Umbilical cord (tissue), 2 donors: ENCODE measurements around the gene TBXT. TPM values are rescaled to one million over a fixed set of nuclear protein-coding genes. Genes with fewer than 3 reads are reported as not detected.
A peak's percentile ranks its signal among the peaks of the same experiment; 100 is the strongest.
"Not testable (repeated sequence)": the region's sequence is repeated elsewhere in the genome, so short reads cannot be mapped to it uniquely, and the experiment has no call there.

ENCODE experiments used
- DNase-seq: peaks from one replicate; pipeline ENCODE4 v3.0.0-alpha.2; 2015; ENCODE audit warnings: low spot score
- total RNA-seq: library from RNA; depleted of rRNA; stranded (reverse); fragments of >200 nt; gene quantifications from one replicate; pipeline ENCODE4 v1.2.3, GENCODE V29; 2014; ENCODE audit warnings: low replicate concordance; ENCODE audit not compliant: insufficient read depth

TBXT gene, protein sequence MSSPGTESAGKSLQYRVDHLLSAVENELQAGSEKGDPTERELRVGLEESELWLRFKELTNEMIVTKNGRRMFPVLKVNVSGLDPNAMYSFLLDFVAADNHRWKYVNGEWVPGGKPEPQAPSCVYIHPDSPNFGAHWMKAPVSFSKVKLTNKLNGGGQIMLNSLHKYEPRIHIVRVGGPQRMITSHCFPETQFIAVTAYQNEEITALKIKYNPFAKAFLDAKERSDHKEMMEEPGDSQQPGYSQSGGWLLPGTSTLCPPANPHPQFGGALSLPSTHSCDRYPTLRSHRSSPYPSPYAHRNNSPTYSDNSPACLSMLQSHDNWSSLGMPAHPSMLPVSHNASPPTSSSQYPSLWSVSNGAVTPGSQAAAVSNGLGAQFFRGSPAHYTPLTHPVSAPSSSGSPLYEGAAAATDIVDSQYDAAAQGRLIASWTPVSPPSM
- not detected for total RNA-seq

DNA sequence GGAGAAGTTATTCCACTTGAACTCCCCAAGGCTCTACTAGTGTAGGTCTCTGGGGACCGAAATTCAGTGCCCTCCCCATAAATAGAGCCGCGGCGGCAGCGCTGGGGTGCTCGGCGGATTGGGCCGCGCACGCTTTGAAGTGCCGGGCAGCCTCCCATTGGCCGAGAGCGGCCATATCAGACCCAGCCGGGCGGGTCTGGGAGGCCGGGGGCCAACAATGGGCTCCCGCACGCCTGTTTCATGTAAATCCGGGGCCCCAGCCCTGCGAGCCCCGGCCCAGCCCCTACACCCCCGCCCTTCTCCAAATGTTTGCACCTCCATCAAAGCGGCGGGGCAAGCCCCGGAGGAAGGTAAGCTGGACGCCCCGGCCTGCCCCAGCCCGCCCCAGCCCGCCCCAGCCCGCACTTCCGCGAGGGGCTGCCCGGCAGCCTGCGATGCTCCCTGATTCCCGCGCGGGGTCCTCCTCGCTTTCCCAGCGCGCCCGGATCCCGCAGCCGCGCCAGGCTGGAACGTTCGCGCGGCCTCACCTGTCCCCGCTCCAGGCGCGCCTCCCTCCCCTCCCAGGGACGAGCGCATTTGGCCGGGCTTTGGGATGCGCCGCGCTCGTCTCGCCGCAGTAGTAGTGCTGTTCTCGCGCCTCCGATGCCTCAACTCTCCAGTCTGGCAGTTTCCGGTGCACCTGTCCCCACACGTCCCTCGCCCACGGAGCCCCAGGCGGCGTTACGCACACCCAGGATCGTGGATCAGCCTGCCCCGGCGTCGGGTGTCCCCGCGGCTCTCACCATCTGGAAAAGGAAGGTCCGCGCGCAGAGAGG lies at the start of gene TBXT:
Gene TBXT, minus strand, starts transcription at position 51 of the 815 bp plus-strand sequence. CDS start 260 bp downstream, outside the sequence.
- DNase-seq: no peak

DNA sequence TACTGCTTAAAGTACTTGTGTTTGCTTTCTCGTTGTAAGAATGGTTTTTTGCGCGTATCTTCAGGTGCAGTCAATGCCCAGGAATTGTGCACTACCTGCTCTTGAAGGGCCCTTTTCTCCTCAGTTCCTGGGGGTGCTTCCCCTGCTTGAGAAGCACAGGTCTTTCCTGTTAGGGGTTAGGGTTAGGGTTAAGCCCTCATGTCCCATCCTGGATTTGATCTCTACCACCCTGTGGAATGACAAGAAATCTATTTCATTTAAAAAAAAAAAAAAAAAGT lies 39.6 kb upstream of the TBXT start:
- DNase-seq: no peak

DNA sequence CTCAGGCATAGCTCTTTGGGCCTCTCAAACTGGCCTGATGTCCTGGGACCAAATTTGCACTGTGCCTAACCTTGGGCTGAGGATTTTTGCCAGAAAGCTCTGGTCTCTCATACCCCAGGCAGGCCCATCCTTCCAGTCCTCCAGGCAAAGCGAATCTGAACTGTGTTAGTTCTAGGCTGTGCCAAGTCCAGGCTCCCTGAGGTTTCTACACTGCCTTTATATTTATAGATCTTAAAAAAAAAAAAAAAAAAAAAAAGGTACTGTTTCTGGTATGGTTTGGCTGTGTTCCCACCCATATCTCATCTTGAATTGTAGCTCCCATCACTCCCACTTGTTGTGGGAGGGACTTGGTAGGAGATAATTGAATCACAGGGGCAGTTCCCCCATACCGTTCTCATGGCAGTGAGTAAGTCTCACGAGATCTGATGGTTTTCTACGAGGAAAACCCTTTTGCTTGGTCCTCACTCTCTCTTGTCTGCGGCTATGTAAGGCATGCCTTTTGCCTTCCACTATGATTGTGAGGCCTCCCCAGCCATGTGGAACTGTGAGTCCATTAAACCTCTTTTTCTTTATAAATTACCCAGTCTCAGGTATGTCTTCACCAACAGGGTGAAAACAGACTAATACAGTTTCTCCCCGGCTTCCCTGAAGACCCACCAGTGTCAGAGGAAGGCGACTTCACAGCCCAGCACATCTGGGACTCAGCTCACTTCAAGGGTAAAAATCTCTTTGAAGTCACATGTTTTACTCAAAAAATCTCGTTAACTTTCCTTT lies 39.0 kb upstream of the TBXT start:
- peak; percentile 16 for DNase-seq

DNA sequence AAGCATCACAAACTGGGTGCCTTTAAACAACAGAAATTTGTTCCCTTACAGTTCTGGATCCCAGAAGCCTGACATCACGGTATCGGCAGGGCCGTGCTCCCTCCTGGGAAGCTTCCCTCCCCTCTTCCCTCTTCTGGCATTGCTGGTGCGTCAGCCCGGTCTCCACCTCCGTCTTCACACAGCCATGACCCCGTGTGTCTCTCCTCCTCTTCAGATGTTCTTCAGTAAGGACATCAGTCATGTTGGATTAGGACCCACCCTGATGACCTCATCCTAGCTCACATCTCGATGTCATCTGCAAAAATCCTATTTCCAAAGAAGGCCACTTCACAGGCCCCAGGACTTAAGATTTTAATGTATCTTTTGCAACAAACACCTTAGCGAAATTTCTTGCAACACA lies 38.4 kb upstream of the TBXT start:
- DNase-seq: peak; percentile 42

DNA sequence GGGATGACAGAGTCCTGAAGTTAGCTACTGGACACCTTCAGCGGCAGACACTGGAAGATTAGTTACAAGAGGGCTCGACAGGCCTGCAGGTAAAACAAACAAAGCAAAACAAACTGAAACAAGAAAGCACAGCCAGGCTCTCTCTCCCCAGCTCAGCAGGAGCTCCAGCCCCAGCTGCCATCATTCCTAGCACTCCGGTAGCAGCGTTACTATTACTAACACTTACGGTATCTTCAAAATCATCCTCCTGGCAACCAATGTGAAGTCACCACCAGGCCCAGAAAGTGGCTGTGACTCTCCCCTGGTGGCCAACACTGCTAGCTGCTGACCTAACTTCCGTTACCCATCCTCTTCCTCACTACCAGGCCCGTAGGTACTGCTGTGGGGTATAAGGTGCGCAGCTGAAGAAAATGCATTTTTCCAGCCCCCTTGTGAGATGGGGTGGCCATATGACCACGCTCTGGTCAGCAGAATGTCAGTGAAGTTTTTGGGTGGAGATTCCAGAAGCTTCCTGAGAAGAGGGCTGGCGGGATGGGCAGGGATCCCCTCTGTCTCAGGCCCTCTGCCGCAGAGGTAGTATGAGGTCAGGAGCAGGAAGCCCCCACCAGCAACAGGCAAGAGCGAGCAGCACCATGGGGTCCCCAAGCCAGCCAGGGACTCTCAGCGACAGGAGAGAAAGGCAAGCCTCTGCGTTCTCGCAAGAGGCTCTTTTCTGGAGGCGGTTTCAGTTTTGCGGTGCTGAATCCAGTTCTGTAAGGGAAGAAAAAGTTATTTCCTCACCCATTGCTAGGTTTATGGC lies 37.4 kb upstream of the TBXT start:
- DNase-seq: no peak

DNA sequence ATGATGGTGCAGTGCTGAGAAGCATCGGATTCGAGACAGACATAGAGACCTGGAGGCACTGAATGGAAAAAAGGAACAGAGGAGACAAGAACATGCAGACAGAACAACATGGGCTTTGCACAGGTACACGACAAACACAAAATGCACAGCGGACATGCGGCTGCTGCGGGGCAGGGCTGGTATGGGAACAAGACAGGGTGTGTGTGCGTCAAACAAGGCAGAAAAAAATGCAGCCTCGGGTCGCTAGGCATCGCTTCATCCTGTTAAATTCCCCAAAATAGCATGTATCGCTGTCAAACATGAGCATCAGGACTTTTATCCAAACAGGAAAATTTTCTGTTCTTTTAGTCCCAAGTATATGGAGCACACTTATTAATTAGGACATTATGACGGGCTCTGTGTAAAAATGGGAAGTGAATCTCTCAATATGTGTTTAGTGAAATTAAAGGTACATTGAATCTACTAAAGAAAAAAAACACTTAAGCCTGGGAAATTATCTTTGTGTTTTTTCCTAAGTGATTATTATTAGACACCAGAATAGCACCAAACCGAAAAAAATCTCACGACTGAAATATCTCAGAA lies 36.1 kb upstream of the TBXT start:
- no peak for DNase-seq

DNA sequence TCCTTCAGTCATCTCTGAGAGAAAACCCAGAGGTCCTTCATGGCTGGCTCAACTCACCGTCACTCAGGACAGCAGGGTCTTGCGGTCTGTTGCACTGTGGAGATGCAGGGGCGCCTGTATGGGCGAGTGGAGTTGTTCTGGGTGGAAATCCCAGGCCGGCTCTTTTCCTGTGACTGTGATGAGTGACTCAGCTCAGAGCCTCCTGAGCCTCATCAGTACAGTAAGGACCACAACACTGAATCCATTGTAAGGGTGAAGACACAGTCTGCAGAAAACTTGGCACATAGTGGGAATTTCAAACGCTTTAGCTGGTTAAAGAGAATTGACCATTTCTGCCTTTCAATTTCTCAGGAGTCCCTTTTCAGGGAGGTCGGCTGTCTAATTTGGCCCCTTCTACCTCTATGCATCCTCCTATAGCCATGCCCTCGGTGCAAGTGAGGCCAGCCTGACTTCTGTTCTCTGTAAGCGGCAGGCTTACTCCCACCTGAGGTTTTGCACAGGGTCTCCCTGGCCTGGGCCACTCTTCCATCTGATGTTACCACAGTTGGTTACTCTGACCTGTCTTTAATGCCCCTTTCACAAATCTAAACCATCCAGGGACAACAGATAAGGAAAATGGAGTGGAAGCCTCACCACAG lies 35.5 kb upstream of the TBXT start:
- DNase-seq: peak; percentile 35

DNA sequence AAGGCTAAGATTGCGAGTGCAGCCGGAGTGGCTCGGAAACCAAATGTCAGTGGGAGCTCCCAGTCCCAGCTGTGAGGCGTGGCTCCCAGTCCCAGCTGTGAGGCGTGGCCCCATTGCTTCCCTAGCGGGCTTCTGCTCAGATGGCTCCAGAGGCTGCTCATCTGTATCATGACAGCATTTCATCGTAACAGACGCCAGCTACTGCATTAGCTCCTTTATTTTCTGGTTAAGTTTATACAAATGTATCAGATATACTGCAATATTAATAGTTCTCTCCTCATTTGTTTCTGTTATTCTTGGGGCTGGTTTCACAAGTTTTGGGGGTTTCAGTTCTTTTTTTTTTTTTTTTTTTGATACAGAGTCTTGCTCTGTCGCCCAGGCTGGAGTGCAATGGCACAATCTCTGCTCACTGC lies 34.7 kb upstream of the TBXT start:
- peak; percentile 11 for DNase-seq

DNA sequence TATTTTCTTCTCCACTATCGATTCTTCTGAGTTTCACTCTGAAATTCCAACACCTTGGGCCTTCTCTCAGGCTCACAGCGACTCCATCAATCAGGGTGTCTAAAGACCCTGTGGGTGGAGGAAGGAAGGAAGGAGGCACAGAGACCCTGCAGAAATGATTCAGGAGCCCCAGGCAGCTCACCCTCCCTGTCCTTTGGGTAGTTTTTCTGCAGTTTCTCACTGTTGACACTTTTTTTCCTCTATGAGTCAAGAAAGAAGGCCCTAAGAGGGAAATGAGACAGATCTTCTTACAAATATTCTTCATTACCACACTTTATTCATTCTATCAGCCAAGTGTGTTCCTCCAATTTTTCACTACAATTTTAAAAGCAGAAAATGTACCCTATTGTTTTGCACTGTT lies 34.2 kb upstream of the TBXT start:
- no peak for DNase-seq

DNA sequence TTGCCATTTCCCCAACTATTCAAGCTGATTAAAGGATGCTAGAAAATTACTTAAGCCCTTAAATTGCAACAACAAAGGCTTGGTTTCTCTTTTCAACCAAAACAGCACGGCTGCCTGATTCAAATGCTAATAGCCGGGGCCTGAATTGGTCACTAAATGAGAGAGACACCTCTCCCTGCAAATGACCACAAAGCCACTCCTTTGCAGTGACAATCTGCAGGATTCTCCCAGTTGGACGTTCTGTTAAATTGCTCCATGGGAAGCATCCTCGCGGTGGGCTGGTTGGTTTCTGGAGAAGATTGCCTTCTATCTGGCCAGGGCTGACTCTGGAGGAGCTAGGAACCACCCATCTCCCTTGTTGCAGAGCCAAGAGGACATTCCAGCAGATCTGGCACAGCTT lies 29.7 kb upstream of the TBXT start:
- DNase-seq: peak; percentile 8

DNA sequence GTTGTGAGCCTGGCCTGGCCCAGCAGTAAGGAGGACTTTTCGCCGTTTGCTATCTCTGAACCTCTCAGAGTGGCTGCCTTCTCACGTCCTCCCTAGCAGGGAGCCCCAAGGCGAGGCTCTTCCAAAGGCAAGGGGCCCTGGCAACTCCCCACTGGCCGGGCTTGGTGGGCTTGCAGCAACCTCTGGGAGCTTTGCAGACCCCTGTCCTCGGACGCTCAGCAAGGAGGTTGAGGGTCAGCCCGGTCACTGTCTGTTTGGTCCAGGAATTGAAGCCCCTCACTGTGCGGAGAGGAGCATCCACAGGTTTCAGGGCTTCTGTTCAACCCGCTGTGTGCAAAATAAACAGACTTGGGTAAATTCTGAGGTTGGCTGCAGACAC lies 28.2 kb upstream of the TBXT start:
- no peak for DNase-seq

DNA sequence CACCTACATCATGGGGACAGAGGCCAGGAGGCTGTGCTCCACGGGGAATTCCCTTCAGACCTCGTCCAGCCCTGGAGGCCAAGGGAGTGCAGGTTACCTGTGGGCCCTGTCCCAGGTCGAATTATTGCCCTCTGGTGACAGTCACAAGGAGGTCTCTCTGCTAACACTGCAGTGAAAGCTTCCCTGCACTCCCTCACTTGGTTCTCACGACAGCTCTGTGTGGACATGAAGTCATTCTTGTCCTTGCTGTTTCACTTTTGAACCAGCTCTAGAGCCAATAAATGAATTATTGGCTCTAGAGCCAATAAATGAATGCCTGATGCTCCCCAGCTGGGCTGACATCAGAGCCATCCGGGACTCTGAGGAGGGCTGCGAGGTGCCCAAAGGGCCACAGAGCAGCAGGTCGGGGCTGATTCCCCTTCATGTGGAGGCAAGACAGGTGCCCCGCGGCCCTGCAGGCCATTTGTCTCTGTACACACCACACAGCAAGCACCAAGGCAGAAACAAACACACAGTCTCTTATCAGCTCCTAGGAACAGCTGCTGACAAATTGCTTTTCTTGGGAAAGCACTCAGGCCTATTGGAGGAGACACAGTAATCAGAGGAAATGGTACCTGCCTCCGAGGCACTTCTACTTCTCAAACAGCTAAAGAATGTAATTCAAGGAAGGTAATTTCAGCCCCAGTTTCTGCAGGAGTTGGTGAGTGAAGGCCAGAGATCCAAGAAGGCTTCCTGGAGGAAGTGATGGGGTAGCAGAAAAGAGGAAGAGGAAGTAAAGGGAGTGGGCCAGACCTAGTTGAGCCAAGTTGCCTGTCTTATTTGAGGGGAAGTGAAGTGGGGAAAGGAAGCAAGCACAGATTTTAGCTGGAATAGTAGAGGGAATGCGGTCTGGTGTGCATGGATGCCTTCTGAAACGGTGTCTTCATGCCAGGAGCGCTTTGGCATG lies 27.5 kb upstream of the TBXT start:
- DNase-seq: no peak

DNA sequence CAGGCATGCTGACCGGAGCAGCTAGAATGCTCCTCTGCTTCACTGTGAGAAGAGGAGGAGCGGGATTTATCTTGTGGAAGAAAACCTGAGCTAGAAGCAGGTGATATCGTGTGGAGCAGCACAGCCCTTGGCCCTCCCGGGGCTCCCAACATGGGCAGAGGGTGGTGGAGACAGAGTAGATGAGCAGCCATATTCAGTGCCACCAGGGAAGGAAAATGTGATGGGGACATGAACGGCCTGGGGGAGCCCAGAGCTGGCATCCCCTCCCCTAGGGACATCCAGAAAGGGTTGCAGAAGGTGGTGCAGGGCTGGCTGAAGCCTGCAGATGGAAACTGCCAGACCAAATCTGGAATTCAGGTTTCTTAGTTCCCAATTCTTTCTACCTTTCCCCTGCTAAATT lies 24.9 kb upstream of the TBXT start:
- DNase-seq: no peak

DNA sequence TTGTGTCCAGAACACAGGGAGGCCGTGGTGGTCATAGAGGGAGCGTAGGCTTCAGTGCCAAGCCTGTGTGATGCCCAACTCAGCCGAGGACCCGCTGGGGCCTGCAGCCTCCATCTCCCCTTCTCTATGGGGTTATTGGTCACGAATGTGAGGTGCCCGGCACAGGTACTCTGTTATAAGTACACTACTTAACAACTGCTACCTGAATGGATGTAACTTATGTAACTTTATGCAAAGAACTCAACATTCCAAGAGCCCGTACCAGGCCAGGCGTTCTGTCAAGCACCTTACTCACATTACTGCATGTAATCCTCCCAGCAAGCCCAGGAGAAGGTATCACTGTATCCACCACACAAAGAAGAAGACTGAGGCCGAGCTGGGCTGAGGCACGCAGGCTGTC lies 24.5 kb upstream of the TBXT start:
- no peak for DNase-seq

DNA sequence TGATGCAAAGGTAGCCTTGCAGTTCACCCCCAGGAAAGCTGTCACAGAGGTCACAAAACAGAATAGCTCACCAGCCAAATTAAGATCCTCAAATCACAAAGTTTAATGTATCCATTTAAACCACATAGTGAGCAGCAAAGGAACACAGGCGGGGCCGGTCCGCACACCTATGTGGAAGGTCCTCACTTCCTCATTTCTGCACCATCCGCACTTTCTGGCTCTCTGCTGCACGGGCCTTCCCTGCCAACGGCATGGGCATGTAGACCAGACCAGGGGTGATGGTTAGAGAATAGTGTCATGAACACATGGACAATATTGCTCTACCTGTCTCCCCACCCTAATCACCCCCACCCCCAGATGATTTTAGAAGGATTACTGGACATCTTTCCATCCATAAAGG lies 12.1 kb upstream of the TBXT start:
- no peak for DNase-seq

DNA sequence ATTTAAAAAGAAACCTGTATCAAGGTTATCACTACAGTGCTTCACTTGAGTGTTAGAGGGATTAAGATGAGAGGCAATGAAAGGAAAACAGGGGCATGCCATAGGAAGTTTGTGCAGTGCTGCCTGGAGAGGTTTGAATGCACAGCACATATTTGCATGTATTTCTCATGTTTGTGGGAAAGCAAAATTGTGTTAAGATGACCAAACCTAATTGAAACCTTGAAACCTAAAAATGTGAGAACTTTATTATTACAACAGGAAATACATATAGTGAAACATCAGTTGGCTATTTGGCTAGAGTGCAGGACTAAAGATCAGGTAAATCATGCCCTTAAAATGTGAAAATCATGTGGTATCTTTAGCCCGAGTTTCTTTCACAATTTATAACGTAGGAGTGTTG lies 8.5 kb upstream of the TBXT start:
- no peak for DNase-seq

DNA sequence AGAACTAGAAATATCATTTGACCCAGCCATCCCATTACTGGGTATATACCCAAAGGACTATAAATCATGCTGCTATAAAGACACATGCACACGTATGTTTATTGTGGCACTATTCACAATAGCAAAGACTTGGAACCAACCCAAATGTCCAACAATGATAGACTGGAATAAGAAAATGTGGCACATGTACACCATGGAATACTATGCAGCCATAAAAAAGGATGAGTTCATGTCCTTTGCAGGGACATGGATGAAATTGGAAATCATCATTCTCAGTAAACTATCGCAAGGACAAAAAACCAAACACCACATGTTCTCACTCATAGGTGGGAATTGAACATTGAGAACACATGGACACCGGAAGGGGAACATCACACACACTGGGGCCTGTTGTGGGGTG lies 7.4 kb upstream of the TBXT start:
- not testable (repeated sequence) for DNase-seq

DNA sequence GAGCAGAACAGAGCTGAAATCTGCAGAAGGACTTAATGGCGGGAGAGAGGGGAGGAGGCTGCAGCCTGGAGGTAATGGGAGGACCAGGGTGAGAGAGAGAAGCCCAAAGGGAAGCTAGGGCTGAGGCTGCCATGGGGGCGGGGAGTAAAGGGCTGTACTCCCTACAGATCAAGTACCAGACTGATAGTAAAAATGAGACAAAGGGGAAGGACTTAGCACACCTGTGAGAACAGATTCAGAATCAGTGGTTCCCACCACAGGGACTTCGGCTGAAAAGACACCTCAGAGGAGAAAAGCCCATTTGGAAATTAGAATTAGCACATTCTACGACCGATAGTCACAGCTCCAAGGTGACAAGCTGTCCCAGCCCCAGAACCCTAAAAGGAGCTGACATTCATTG lies 6.4 kb upstream of the TBXT start:
- DNase-seq: no peak

DNA sequence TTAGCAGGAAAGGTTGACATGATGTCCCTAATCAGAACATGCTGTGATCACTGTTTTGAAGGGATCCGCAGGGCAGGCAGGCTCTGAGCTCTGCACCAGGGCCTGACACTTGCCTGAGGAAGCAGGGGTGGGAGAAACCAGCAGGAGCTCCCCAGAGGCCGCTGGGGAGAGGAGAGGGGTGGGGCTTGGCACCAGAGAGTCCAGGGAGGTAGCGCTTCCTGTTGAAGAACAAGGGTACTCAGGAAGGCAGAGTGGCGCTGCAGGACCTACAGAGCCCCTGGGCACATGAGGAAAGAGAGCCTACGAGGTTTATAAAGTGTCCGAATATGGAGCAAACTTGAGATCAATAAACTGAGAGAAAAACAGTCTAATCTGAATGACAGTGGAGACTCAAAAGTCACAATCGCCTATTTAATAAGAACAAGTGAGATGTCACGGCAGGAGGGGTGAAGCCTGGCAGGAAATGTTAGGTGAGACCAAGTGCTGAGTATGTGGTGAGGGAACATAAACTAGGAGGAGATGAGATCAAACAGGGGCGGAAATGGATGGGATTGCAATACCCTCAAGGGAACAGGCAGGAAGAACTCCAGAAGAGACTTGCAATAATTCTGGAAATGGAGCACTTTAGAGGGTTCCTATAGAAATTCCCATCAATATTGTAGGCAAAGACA lies 5.8 kb upstream of the TBXT start:
- DNase-seq: no peak
